NCI-H128 (cell line): ENCODE results near the gene CBX2.

Source experiments
- DNase-seq: peaks from one replicate; lab custom pipeline; 2025; ENCODE audit not compliant: unreplicated experiment; lab: John Stamatoyannopoulos, UW

The CBX2 gene

GRCh38 chr17:79777894-79778503 is at the start of gene CBX2:
CBX2 (plus strand) TSS chr17:79778148; CDS start chr17:79778236, 88 bp downstream.
- peak; percentile 34 for DNase-seq

GRCh38 chr17:79728169-79728907 is 49.6 kb upstream of the CBX2 start:
- DNase-seq, result peak; percentile 43

GRCh38 chr17:79728908-79729471 is 49.0 kb upstream of the CBX2 start:
- DNase-seq, result no peak

GRCh38 chr17:79729761-79730160 is 48.2 kb upstream of the CBX2 start:
- no peak for DNase-seq

- DNase-seq, result no peak
Measured at GRCh38 chr17:79730437-79730768, 47.5 kb upstream of the CBX2 start.

GRCh38 chr17:79730769-79731483 is 47.0 kb upstream of the CBX2 start, which contains the start of gene ENPP7:
ENPP7 (plus strand) TSS chr17:79730943; CDS start chr17:79731140, 197 bp downstream.
- no peak for DNase-seq

- DNase-seq, result no peak
Measured at GRCh38 chr17:79732254-79732653, 45.7 kb upstream of the CBX2 start.

- no peak for DNase-seq
Measured at GRCh38 chr17:79732804-79733691, 44.9 kb upstream of the CBX2 start.

- no peak for DNase-seq
Measured at GRCh38 chr17:79733692-79734070, 44.3 kb upstream of the CBX2 start.

- no peak for DNase-seq
Measured at GRCh38 chr17:79735096-79735495, 42.9 kb upstream of the CBX2 start.

- DNase-seq, result no peak
Measured at GRCh38 chr17:79737046-79737921, 40.7 kb upstream of the CBX2 start.

GRCh38 chr17:79737922-79738578 is 39.9 kb upstream of the CBX2 start:
- no peak for DNase-seq

GRCh38 chr17:79738643-79739042 is 39.3 kb upstream of the CBX2 start:
- no peak for DNase-seq

GRCh38 chr17:79739148-79740062 is 38.5 kb upstream of the CBX2 start:
- no peak for DNase-seq

- no peak for DNase-seq
Measured at GRCh38 chr17:79740413-79740812, 37.5 kb upstream of the CBX2 start.

- DNase-seq, result no peak
Measured at GRCh38 chr17:79741401-79741750, 36.6 kb upstream of the CBX2 start.

GRCh38 chr17:79741751-79742588 is 36.0 kb upstream of the CBX2 start:
- DNase-seq, result peak; percentile 33

- DNase-seq, result no peak
Measured at GRCh38 chr17:79742589-79742918, 35.4 kb upstream of the CBX2 start.
